GM12874 (cell line): ENCODE data around the gene LSR.

Experiments used
- TF ChIP-seq, protein P1 (sequence below): IDR thresholded peaks from 2 replicates; pipeline ENCODE4 v1.5.1; 2011; ENCODE audit warnings: low read depth, mild to moderate bottlenecking, control low read depth, low read length, moderate library complexity; ENCODE audit not compliant: insufficient read depth

LSR gene

DNA sequence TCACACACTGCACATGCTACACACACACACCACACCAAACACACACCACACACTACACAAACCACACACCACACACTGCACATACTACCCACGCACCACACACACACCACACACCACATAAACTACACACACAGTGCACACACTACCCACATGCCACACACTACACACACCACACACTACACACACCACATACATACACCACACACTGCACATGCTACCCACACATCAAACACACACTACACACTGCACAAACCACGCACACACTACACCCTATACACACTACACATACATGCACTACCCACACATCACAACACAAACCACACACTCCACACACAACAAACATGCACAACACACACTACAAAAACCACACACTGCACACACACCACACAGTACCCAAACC lies 49.1 kb downstream of the LSR start:
- TF ChIP-seq, protein P1, sequence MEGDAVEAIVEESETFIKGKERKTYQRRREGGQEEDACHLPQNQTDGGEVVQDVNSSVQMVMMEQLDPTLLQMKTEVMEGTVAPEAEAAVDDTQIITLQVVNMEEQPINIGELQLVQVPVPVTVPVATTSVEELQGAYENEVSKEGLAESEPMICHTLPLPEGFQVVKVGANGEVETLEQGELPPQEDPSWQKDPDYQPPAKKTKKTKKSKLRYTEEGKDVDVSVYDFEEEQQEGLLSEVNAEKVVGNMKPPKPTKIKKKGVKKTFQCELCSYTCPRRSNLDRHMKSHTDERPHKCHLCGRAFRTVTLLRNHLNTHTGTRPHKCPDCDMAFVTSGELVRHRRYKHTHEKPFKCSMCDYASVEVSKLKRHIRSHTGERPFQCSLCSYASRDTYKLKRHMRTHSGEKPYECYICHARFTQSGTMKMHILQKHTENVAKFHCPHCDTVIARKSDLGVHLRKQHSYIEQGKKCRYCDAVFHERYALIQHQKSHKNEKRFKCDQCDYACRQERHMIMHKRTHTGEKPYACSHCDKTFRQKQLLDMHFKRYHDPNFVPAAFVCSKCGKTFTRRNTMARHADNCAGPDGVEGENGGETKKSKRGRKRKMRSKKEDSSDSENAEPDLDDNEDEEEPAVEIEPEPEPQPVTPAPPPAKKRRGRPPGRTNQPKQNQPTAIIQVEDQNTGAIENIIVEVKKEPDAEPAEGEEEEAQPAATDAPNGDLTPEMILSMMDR, result no peak

DNA sequence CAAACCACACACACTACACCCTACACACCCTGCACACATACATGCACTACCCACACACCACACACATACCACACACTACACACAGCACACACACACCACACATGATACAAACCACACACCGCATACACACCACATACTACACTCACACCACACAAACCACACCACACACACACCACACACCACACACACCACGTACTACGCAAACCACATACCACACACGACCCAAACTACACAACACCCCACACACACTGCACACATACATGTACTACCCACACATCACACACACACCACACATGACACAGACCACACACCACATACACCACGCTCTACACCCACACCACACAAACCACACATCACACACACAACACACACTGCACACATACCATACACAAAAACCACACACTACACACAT lies 49.8 kb downstream of the LSR start:
- TF ChIP-seq, protein P1, result no peak

DNA sequence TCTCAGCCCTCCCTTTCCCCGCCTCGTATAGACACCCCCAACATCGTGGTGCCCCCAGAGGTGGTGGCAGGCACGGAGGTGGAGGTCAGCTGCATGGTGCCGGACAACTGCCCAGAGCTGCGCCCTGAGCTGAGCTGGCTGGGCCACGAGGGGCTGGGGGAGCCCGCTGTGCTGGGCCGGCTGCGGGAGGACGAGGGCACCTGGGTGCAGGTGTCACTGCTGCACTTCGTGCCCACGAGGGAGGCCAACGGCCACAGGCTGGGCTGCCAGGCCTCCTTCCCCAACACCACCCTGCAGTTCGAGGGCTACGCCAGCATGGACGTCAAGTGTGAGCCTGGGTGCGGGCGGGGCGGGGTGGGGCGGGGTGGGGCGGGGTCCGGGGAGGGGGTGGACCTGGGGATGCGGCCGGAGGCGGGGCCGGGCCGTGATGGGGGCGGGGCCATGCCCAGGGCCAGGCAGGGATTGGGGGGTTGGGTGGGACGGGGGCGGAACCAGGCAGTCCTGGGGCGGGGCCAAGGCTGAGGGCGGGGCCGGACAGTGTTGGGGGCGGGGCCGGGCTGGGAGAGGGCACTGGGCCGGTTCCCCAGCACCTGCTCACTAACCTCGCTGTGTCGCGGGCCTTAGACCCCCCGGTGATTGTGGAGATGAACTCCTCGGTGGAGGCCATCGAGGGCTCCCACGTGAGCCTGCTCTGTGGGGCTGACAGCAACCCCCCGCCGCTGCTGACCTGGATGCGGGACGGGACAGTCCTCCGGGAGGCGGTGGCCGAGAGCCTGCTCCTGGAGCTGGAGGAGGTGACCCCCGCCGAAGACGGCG lies 50.9 kb downstream of the LSR start:
- TF ChIP-seq, protein P1, result no peak

- TF ChIP-seq, protein P1, result no peak
Observed at GRCh38 chr19:35300339-35300649, 51.5 kb downstream of the LSR start.

- TF ChIP-seq, protein P1, result no peak
Observed at GRCh38 chr19:35301961-35302360, 53.2 kb downstream of the LSR start.

DNA sequence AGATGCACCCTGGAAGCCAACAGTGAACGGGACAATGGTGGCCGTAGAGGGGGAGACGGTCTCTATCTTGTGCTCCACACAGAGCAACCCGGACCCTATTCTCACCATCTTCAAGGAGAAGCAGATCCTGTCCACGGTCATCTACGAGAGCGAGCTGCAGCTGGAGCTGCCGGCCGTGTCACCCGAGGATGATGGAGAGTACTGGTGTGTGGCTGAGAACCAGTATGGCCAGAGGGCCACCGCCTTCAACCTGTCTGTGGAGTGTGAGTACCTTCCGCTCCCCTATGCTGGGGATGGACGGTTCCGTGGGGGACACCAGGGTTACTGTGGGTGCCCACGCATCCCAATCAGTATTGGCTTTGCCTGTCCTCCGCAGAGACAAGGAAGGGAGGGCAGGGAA lies 53.6 kb downstream of the LSR start:
- TF ChIP-seq, protein P1, result no peak

- TF ChIP-seq, protein P1, result no peak
Observed at GRCh38 chr19:35303357-35303915, 54.6 kb downstream of the LSR start.
